ENCODE measurements around the gene KLC3. TPM values are rescaled to one million over a fixed set of nuclear protein-coding genes. Genes with fewer than 3 reads are reported as not detected.

The KLC3 gene
- total and polyA plus RNA-seq, 2 experiments from 2014 or later: 1.8 to 4.0 TPM

DNA sequence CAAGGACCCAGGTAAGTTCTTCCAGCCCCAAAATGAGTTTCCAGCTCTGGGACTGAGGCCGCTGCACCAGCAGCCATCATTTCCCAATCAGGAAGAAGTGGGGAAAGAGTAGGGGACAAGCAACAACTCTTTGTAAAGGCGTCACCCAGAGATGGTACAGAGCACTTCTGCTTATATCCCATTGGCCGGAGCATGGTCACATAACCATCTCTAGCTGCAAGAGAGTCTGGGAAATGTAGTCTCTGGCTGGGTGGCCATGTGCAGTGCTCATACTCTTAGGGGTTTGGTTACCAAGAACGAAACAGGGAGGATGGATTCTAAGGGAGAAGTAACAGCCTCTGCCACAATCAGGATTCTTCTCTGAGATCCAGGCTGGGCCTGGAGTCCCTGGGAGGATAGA lies 44.2 kb upstream of the KLC3 start:
- Histone ChIP-seq H3K36me3 (no peaks in the 10 kb centered on the region), H3K4me3 (no peak overlapping the region), H3K27me3 (no peaks in the 10 kb centered on the region), H3K27ac (no peak overlapping the region), H3K4me1 (ENCODE audit: low read depth) (no peaks in the 10 kb centered on the region), H3K9me3 (ENCODE audit: low read depth) (no peaks in the 10 kb centered on the region)
- DNase-seq (ENCODE audit: low read depth in 1 of 2, low spot score in 1 of 2): no peak
- TF ChIP-seq, protein P1, sequence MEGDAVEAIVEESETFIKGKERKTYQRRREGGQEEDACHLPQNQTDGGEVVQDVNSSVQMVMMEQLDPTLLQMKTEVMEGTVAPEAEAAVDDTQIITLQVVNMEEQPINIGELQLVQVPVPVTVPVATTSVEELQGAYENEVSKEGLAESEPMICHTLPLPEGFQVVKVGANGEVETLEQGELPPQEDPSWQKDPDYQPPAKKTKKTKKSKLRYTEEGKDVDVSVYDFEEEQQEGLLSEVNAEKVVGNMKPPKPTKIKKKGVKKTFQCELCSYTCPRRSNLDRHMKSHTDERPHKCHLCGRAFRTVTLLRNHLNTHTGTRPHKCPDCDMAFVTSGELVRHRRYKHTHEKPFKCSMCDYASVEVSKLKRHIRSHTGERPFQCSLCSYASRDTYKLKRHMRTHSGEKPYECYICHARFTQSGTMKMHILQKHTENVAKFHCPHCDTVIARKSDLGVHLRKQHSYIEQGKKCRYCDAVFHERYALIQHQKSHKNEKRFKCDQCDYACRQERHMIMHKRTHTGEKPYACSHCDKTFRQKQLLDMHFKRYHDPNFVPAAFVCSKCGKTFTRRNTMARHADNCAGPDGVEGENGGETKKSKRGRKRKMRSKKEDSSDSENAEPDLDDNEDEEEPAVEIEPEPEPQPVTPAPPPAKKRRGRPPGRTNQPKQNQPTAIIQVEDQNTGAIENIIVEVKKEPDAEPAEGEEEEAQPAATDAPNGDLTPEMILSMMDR (IDR thresholded peaks at IDR 0.05; ENCODE audit: low read depth, low read length): no peak

- no peak for DNase-seq (ENCODE audit: low read depth in 1 of 2, low spot score in 1 of 2)
- no peaks in the 10 kb centered on the region for H3K4me1 ChIP-seq (ENCODE audit: low read depth)
- H3K4me3 ChIP-seq: no peak overlapping the region
- no peaks in the 10 kb centered on the region for H3K9me3 ChIP-seq (ENCODE audit: low read depth)
- TF ChIP-seq, protein P1 (IDR thresholded peaks at IDR 0.05; ENCODE audit: low read depth, low read length): no peak
- no peak overlapping the region for H3K27ac ChIP-seq
- no peaks in the 10 kb centered on the region for H3K36me3 ChIP-seq
- no peaks in the 10 kb centered on the region for H3K27me3 ChIP-seq
Observed at GRCh38 chr19:45297674-45298073, 42.9 kb upstream of the KLC3 start.

DNA sequence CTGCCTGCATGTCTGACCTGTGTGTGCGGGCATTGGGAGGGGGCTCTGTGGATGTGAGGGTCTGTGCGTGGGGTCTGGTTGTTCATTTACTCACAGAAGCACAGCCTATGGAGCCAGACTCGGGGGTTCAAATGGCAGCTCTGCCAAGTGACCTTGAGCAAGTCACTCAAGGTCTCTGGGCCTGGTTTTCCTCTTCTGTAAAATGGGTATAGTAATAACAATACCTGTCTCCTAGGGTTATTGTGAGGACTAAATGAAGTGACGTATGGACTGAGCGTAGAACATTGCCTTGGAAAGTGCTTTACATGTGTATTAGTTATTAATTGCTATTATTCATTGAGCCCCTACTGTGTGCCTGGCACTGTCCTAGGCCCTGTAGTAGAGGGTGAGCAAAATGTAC lies 42.3 kb upstream of the KLC3 start:
- no peak overlapping the region for H3K27ac ChIP-seq
- TF ChIP-seq, protein P1 (IDR thresholded peaks at IDR 0.05; ENCODE audit: low read depth, low read length): no peak
- H3K4me1 ChIP-seq (ENCODE audit: low read depth): no peaks in the 10 kb centered on the region
- no peak overlapping the region for H3K4me3 ChIP-seq
- no peaks in the 10 kb centered on the region for H3K9me3 ChIP-seq (ENCODE audit: low read depth)
- no peaks in the 10 kb centered on the region for H3K36me3 ChIP-seq
- H3K27me3 ChIP-seq: no peaks in the 10 kb centered on the region
- DNase-seq (ENCODE audit: low read depth in 1 of 2, low spot score in 1 of 2): no peak

DNA sequence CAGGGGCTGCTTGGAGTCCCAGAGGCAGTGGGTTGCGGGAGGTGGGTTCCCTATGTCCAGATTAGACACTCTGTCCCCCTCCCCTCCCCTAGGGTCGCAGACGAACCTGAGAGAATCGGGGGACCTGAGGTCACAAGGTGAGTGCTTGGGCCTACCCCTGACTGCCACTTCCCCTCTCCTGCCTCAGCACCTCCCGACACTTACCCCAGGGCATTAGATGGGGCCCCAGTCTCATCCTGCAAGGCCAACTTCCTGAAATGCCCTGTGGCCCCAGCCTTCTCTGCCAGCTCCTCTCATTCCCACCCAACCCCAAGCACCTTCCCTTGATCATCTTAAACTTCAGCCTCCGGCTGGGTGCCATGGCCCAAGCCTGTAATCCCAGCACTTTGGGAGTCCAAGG lies 40.8 kb upstream of the KLC3 start:
- Histone ChIP-seq H3K27ac (no peak overlapping the region), H3K4me3 (no peak overlapping the region), H3K27me3 (no peaks in the 10 kb centered on the region), H3K4me1 (ENCODE audit: low read depth) (no peaks in the 10 kb centered on the region), H3K36me3 (no peaks in the 10 kb centered on the region), H3K9me3 (ENCODE audit: low read depth) (no peaks in the 10 kb centered on the region)
- TF ChIP-seq, protein P1 (IDR thresholded peaks at IDR 0.05; ENCODE audit: low read depth, low read length): no peak
- DNase-seq (ENCODE audit: low read depth in 1 of 2, low spot score in 1 of 2): no peak

DNA sequence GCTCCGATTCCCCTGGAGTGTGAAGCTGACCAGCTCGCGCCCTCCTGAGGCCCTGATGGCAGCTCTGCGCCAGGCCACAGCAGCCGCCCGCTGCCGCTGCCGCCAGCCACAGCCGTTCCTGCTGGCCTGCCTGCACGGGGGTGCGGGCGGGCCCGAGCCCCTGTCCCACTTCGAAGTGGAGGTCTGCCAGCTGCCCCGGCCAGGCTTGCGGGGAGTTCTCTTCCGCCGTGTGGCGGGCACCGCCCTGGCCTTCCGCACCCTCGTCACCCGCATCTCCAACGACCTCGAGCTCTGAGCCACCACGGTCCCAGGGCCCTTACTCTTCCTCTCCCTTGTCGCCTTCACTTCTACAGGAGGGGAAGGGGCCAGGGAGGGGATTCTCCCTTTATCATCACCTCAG lies 38.1 kb upstream of the KLC3 start:
- H3K4me1 ChIP-seq (ENCODE audit: low read depth): no peaks in the 10 kb centered on the region
- no peaks in the 10 kb centered on the region for H3K27me3 ChIP-seq
- H3K36me3 ChIP-seq: no peaks in the 10 kb centered on the region
- no peak overlapping the region for H3K27ac ChIP-seq
- no peak overlapping the region for H3K4me3 ChIP-seq
- no peaks in the 10 kb centered on the region for H3K9me3 ChIP-seq (ENCODE audit: low read depth)
- TF ChIP-seq, protein P1 (IDR thresholded peaks at IDR 0.05; ENCODE audit: low read depth, low read length): no peak
- DNase-seq (ENCODE audit: low read depth in 1 of 2, low spot score in 1 of 2): no peak

Data from cardiac muscle cell (in vitro differentiated cells and primary cell).